Measurements from ENCODE around the gene AFAP1.

DNA sequence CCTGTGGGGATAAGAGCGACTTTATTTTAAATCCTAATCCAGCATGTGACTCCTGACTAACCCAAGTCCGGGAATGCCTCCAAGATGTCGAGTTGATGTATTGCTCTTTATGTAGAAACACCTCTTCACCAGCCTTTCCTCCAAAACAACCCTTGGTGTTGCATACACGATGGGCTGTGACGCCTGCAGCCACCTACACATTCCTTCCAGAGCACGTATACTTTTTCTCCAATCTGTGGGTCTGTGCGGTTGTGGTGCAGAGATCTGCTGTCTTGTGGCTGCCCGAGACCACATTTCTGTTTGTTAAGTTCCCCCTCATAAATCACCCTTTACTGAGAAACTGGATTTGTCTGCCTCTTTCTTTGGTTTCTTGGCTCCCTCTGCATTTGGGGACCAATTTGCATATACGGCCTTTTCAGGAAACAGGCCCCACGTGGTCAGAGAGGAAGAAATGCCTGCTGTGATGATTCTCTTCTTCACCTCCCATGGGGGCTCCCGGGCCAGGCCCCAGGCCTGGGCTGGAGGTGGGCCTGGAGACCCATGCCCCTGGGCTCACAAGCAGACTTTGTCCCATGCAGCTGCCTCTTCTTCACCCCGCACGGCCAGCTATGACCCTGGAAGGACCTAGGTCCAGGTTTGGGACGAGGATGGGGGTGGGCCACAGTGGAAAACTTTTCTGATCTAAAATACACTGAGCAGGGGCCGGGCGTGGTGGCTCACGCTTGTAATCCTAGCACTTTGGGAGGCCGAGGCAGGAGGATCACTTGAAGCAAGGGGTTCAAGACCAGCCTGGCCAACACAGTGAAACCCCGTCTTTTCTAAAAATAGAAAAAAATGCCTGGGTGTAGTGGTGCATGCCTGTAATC is 21.4 kb upstream of the AFAP1 start:
- TF ChIP-seq, protein P1, sequence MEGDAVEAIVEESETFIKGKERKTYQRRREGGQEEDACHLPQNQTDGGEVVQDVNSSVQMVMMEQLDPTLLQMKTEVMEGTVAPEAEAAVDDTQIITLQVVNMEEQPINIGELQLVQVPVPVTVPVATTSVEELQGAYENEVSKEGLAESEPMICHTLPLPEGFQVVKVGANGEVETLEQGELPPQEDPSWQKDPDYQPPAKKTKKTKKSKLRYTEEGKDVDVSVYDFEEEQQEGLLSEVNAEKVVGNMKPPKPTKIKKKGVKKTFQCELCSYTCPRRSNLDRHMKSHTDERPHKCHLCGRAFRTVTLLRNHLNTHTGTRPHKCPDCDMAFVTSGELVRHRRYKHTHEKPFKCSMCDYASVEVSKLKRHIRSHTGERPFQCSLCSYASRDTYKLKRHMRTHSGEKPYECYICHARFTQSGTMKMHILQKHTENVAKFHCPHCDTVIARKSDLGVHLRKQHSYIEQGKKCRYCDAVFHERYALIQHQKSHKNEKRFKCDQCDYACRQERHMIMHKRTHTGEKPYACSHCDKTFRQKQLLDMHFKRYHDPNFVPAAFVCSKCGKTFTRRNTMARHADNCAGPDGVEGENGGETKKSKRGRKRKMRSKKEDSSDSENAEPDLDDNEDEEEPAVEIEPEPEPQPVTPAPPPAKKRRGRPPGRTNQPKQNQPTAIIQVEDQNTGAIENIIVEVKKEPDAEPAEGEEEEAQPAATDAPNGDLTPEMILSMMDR (IDR thresholded peaks at IDR 0.05), result no peak
- no peak for TF ChIP-seq POLR2A (IDR thresholded peaks at IDR 0.05)

All from transverse colon (tissue), 3 donors.